Dermis lymphatic vessel endothelial cell (primary cell): ENCODE results near the gene PABPC1L2A. TPM values are rescaled to one million over a fixed set of nuclear protein-coding genes. Genes with fewer than 3 reads are reported as not detected.

ENCODE experiments used
- total RNA-seq: library from RNA; depleted of rRNA; stranded (reverse); fragments of >200 nt; gene quantifications from 2 replicates; pipeline ENCODE4 v1.2.1, GENCODE V29; 2014

Gene PABPC1L2A
- not detected in 2 replicates for total RNA-seq

DNA sequence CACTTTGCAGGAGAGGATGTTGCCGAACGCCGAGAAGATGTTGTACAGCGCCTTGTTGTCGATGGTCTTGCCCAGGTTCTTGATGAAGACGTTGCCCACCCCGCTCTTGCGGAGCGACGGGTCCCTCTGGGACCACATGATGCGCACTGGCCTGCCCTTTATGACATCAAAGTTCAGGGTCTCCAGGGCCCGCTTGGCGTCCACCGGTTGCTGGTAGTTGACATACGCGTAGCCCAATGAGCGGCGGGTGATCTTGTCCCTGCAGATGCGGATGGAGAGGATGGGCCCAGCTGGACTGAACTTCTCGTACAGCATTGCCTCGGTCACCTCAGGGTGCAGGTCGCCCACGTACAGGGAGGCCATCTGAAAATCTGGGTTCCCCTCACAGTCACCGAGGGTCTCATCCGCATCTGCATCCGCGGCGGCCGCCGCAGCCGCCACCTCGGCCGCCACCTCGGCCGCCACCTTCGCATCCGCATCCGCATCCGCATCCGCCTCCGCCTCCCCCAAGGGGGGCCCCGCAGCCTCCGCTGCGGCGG, at the start of gene PABPC1L2A:
TSS of gene PABPC1L2A (minus strand) at position 489 of the 539 bp plus-strand sequence. CDS start at position 363, 126 bp downstream.

Other genes with a start within 250 kb of the PABPC1L2A start
- not detected in 2 replicates for gene FAM236C, start 166.9 kb downstream of the PABPC1L2A start, total RNA-seq
- gene FAM236A, start 141.3 kb downstream of the PABPC1L2A start, total RNA-seq: not detected in 2 replicates
- gene DMRTC1, start 135.7 kb downstream of the PABPC1L2A start, total RNA-seq: not detected in 2 replicates
- gene PABPC1L2B, start 76.6 kb downstream of the PABPC1L2A start, total RNA-seq: not detected in 2 replicates
- 0.43 and 0.95 TPM in 2 replicates for gene NAP1L2, start 135.3 kb upstream of the PABPC1L2A start, total RNA-seq